ENCODE measurements around the gene SEC23B.

The SEC23B gene

GRCh38 chr20:18588574-18588933 lies 80.8 kb downstream of the SEC23B start:
- no peak for DNase-seq

- DNase-seq: no peak
Measured at GRCh38 chr20:18589941-18590674, 82.4 kb downstream of the SEC23B start.

DNA sequence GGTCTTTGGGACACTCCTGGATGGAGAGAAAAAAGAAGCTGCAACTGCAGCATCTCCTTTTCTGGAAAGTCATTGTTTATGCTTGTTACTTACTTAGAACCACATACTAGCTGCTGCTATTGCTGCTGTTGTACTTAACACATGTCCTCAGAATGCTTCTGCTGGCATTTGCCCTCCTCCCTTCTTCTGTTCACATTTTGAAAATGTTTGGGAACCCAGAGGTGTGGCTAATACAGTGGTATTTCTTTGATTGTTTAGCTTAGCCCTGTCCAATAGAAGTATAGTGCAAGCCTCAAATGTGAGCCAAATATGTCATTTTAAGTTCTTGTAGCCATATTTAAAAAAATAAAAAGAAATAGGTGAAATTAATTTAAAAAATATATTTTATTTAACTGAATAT lies 88.5 kb downstream of the SEC23B start:
- DNase-seq: no peak

DNA sequence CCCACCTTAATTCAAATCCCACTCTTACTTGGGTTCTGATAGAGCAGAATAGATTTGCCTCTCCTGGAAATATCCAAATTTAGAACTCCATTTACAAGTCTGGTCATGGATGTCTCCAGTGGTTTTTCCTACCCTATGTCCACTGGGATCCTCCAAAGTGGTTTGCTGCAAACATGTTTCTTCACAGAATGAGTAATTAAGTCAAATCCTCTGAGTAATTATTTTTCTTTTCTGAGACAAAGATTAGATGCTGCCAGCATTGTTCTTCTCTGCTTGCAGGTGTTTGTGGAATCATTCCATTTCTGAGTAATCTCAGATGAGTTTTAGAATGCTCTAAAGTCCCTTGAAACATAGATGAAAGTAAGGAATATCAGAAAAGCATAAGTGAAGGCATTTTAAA lies 102.0 kb downstream of the SEC23B start:
- DNase-seq: no peak

Data from left hindlimb (tissue), 1 donor.